NB4 (cell line): ENCODE measurements around the gene FASTK.
A peak's percentile ranks its signal among the peaks of the same experiment; 100 is the strongest.

ENCODE experiments used
- DNase-seq: peaks from one replicate; pipeline ENCODE4 v3.0.0; 2010; ENCODE audit warnings: low read depth
- H3K4me3 ChIP-seq: one replicate; pipeline ENCODE4 v1.5.1; 2011; ENCODE audit warnings: mild to moderate bottlenecking, low read depth, low read length, moderate library complexity
- MAX ChIP-seq: IDR thresholded peaks from 2 replicates; pipeline ENCODE4 v1.6.1; 2011; ENCODE audit warnings: low read depth, low read length
- MYC ChIP-seq: IDR thresholded peaks from 2 replicates; pipeline ENCODE4 v1.6.1; 2011; ENCODE audit warnings: low read depth, low read length
- POLR2A ChIP-seq: IDR thresholded peaks from 2 replicates; pipeline ENCODE4 v1.6.1; 2011; ENCODE audit warnings: mild to moderate bottlenecking; ENCODE audit not compliant: insufficient read length; ENCODE audit errors: extremely low read depth
- TF ChIP-seq, protein P1 (sequence below): IDR thresholded peaks from one replicate; pipeline ENCODE4 v1.5.1; 2012; ENCODE audit warnings: low read depth, low read length

FASTK gene

DNA sequence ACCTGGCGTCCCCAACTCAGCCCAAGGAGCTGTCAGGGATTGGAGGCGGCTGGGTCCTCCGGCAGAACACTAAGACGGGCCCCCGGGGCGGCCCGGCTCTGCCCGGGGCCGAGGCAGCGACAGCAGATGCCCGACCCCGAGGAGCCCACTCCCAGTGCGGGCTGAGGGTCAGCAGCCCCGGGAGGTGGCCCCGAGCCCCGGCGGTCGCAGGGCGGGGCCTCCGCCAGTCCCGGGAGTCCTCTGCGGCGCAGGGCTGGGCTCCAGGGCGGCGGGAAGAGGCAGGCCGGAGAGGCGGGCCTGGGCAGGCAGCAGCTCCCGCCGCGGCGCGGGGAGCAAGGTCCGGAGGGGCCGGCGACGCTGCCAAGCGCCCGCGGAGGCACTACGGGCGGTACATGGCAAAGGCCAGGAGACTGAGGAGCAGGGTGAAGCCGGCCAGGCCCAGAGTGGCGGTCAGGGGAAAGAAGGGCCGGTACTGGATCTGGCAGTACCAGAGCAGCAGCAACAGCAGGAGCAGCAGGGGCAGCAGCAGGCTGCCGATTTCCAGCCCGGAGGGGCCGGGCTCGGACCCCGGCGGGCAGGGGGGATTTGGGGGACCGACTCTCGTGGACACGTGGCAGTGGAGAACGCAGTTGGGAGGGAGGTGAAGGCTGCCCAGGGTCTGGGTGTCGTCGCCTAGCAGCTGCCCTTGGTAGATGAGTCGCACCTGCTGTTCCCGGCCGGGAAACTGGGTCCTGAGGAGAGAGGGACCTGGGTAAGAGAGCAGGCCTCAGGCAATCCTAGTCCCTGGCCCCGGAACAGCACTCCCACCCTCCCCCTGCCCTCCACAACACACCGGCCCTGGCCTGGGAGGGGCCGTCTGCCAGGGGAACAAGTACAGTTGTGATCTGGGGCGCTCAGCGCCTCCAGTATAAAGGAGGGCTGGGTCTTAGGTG lies 827 bp upstream of the FASTK start:
- peak; percentile 66 for DNase-seq
- TF ChIP-seq MYC (no peak), MAX (no peak)
- peak overlapping the region; percentile 60 for H3K4me3 ChIP-seq

- peak overlapping the region; percentile 94 for H3K4me3 ChIP-seq
- TF ChIP-seq MAX (no peak), POLR2A (no peak), MYC (no peak)
- TF ChIP-seq, protein P1, sequence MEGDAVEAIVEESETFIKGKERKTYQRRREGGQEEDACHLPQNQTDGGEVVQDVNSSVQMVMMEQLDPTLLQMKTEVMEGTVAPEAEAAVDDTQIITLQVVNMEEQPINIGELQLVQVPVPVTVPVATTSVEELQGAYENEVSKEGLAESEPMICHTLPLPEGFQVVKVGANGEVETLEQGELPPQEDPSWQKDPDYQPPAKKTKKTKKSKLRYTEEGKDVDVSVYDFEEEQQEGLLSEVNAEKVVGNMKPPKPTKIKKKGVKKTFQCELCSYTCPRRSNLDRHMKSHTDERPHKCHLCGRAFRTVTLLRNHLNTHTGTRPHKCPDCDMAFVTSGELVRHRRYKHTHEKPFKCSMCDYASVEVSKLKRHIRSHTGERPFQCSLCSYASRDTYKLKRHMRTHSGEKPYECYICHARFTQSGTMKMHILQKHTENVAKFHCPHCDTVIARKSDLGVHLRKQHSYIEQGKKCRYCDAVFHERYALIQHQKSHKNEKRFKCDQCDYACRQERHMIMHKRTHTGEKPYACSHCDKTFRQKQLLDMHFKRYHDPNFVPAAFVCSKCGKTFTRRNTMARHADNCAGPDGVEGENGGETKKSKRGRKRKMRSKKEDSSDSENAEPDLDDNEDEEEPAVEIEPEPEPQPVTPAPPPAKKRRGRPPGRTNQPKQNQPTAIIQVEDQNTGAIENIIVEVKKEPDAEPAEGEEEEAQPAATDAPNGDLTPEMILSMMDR = no peak
- peak; percentile 64 for DNase-seq
Measured at GRCh38 chr7:151080067-151080521, 515 bp downstream of the FASTK start.

DNA sequence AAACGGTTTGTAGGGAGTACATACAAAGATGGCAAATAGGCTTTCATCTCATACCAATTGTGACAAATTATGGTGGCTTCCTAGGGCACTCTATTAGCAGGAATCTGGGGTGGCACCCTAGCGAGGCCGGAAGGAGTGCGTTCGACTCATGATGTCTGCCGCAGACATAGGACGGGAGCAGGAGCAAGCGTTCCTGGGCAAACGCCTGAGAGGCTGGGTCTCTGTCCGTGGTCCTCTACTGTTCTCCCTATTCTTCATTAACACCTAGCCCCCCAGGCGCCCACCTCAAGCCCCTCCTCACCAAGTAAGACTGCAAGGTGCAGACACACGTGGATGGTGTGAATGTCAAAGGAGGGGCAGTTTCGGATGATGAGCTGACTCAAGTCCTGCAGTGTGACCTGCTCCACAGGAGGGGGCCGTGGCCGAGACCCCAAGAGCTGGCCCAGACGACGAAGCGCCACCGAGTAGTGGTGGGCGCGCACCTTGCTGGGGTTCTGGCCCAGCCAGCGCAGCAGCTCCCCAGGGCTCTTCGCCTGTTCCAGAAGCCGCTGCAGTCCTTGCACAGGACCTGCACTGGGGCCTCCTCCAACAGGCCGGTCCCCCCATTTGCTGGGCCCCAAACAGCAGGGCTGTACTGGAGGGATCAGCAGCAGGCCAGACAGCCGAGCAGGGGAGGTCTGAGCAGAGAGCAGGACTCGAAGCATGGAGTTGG lies 1.3 kb downstream of the FASTK start:
- TF ChIP-seq MYC = no peak
- TF ChIP-seq, protein P1 = no peak
- DNase-seq = no peak
- peak overlapping the region; percentile 94 for H3K4me3 ChIP-seq

DNA sequence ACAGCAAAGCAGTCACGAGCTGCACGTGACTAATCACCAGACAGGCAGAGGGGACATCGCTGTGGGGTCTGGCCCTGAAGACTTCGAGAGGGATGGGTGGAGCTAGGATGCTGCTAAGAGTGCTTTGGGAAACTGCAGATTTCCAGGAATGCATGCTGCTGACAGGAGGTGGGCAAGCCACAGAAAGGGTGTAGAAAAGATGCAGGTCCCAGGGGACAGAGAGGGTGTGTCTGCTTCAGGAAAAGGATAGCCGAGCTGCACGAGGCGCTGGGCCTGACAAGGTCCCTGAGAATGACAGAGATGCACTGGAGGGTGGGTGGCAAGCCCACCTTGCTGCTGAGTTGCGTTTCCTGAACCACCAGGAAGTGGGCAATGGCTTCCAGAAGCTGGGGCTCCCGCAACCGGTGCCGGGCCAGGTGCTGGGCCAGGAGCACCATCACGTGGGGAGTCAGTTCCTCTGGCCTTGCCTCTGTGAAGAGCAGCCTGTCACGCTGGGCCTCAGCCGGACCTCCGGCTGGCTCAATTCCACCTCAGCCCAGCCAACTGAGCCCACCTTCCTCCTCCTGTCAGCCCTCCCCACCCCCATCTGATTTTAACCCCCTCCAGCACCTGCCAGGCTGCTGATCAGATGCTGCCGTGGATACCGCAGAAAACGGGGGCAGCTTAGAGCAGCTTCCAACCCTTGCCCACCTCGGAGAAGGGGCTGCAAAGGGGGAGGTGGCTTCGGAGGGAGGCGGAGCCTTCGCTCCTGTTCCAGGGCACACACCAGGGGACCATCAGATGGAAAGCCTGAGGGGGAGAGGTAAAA lies 2.2 kb downstream of the FASTK start:
- no peak overlapping the region for H3K4me3 ChIP-seq
- TF ChIP-seq POLR2A (no peak), MAX (no peak), MYC (no peak)
- TF ChIP-seq, protein P1 = no peak
- no peak for DNase-seq

GRCh38 chr7:151077705-151078232 lies 2.8 kb downstream of the FASTK start:
- no peak for DNase-seq
- H3K4me3 ChIP-seq = no peak overlapping the region
- TF ChIP-seq MAX (no peak), POLR2A (no peak), MYC (no peak)
- TF ChIP-seq, protein P1 = no peak
